NOMO-1 treated with dmso at 0.1 percent for 144 hours (cell line): Measurements from ENCODE around the gene SHISA8.

Experiments
- DNase-seq: peaks from one replicate; lab custom pipeline; 2025; ENCODE audit not compliant: unreplicated experiment; lab: John Stamatoyannopoulos, UW

SHISA8 gene

GRCh38 chr22:41862530-41863266 is 52.2 kb downstream of the SHISA8 start:
- DNase-seq: no peak

- DNase-seq: peak; percentile 77
Observed at GRCh38 chr22:41862160-41862529, 52.7 kb downstream of the SHISA8 start.
